ENCODE measurements around the gene M6PR.

- TF ChIP-seq POLR2A (IDR thresholded peaks at IDR 0.05), result no peak
- peak in 2 of 5 experiments; percentile 17 to 18 for TF ChIP-seq CTCF (IDR thresholded peaks at IDR 0.05)
- no peak for TF ChIP-seq POLR2AphosphoS5 (IDR thresholded peaks at IDR 0.05)
- no peak for TF ChIP-seq EP300 (IDR thresholded peaks at IDR 0.05; ENCODE audit: low read depth)
Observed at GRCh38 chr12:8912914-8913313, 36.5 kb downstream of the M6PR start.
